ENCODE results near the gene CDC25B. TPM values are rescaled to one million over a fixed set of nuclear protein-coding genes. Genes with fewer than 3 reads are reported as not detected.

CDC25B gene
- total and polyA plus RNA-seq, 2 of the 13 experiments (the other 11 are each of a cell fraction or from before 2014, with no cell fraction given): 14.5 to 19.4 TPM

DNA sequence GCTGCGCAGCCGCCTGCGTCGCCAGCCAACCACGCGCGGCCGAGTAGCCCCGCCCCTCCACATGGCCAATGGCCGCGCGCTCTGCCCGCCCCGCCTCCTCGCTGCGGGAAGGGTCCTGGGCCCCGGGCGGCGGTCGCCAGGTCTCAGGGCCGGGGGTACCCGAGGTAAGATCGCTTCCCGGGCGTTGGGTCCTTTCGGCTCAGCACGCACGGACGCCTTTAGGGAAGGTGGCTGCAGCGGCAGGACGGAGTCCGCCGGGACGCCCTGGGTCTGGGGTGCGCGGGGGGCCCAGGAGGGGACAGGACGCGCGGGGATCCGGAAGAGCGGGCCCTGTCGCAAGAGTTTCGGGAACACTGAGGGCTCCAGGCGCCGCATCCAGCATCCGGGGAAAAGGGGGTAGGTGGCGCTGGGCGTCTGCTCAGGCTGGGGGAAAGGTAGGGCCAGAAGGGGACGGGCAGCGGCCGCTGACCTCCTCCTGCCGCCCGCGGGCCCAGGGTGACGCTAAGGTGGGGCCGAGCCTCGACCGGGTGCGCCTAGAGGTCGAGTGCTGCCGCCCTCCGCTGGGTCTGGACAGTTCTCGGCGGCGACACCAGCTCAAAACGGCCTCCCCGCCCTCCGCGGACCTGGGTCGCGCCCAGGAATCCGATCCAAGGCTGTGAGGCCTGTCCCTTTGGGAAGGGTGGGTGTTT, 50.8 kb downstream of the CDC25B start, which contains the start of gene MAVS (continued):
- TF ChIP-seq ZMAT3 (CRISPR knock-in tag; conservative IDR thresholded peaks at IDR 0.05) (peak; percentile 88), ELF3 (CRISPR knock-in tag; IDR thresholded peaks at IDR 0.05) (peak; percentile 83), CHD4 (IDR thresholded peaks at IDR 0.05; ENCODE audit: borderline replicate concordance, low read length) (no peak), ZNF7 (CRISPR knock-in tag; IDR thresholded peaks at IDR 0.05) (no peak), ZBED4 (CRISPR knock-in tag; IDR thresholded peaks at IDR 0.05; ENCODE audit: borderline replicate concordance) (peak; percentile 84), ZSCAN21 (CRISPR knock-in tag; IDR thresholded peaks at IDR 0.05; ENCODE audit: borderline replicate concordance) (peak; percentile 85), ZKSCAN5 (CRISPR knock-in tag; IDR thresholded peaks at IDR 0.05) (no peak), ZSCAN31 (CRISPR knock-in tag; IDR thresholded peaks at IDR 0.05; ENCODE audit: low read depth) (peak; percentile 96; the same call in 1 of the 2 replicates), FOXM1 (CRISPR knock-in tag; IDR thresholded peaks at IDR 0.05) (no peak), THAP7 (CRISPR knock-in tag; IDR thresholded peaks at IDR 0.05) (peak; percentile 64; the same call in 1 of the 2 replicates), CBX5 (CRISPR knock-in tag; IDR thresholded peaks at IDR 0.05; ENCODE audit: borderline replicate concordance) (no peak), HNRNPLL (IDR thresholded peaks at IDR 0.05; ENCODE audit: low read depth, low read length, poor library complexity, severe bottlenecking) (peak; percentile 88), SOX13 (IDR thresholded peaks at IDR 0.05) (no peak), SOX13 (CRISPR knock-in tag; conservative IDR thresholded peaks at IDR 0.05 in 1 of 2, IDR thresholded peaks at IDR 0.05 in 1 of 2) (peak in 1 of 2 experiments; percentile 50; a peak in 2 of 4 replicates), MTF2 (CRISPR knock-in tag; IDR thresholded peaks at IDR 0.05; ENCODE audit: borderline replicate concordance) (peak; percentile 98), ZSCAN29 (CRISPR knock-in tag; conservative IDR thresholded peaks at IDR 0.05) (no peak), FOXK2 (IDR thresholded peaks at IDR 0.05) (no peak), KLF11 (CRISPR knock-in tag; IDR thresholded peaks at IDR 0.05) (peak; percentile 68)
- TF ChIP-seq, protein P1, sequence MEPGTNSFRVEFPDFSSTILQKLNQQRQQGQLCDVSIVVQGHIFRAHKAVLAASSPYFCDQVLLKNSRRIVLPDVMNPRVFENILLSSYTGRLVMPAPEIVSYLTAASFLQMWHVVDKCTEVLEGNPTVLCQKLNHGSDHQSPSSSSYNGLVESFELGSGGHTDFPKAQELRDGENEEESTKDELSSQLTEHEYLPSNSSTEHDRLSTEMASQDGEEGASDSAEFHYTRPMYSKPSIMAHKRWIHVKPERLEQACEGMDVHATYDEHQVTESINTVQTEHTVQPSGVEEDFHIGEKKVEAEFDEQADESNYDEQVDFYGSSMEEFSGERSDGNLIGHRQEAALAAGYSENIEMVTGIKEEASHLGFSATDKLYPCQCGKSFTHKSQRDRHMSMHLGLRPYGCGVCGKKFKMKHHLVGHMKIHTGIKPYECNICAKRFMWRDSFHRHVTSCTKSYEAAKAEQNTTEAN (CRISPR knock-in tag; conservative IDR thresholded peaks at IDR 0.05): peak; percentile 14

All from HepG2 (cell line).